PC-3 (cell line): Measurements from ENCODE around the gene PBOV1. TPM values are rescaled to one million over a fixed set of nuclear protein-coding genes. Genes with fewer than 3 reads are reported as not detected.

Source experiments
- ATAC-seq: fragments of 200-7000 bp; cut with Tn5 transposase; 2 replicates; pipeline ENCODE4 v1.9.1; 2020; ENCODE audit warnings: mild to moderate bottlenecking, moderate library complexity
- BruUV-seq: library from RNA; stranded (reverse); fragments of 400-500 nt; replicated peaks from 2 replicates; lab custom pipeline; 2021; lab: Mats Ljungman, UMichigan
- CTCF ChIA-PET: fragments of 300-600 bp; sonication (Branson Sonifier 250); formaldehyde crosslinking; loops from one replicate; lab custom pipeline; 2022; ENCODE audit warnings: antibody characterized with exemption; lab: Charles Lee
- POLR2A ChIA-PET: fragments of 300-600 bp; sonication (Branson Sonifier 250); formaldehyde crosslinking; loops from one replicate; lab custom pipeline; 2022; ENCODE audit warnings: antibody characterized with exemption; ENCODE audit not compliant: unreplicated experiment; lab: Charles Lee
- DNase-seq: peaks from one replicate; pipeline ENCODE4 v3.0.0-alpha.2; 2015
- H2AFZ ChIP-seq: fragments of 300-600 bp; sonication (generic); 2 replicates; pipeline ENCODE4 v1.6.0; 2016; ENCODE audit warnings: antibody characterized with exemption, low read length
- H3F3A ChIP-seq: fragments of 300-600 bp; sonication (generic); one replicate; pipeline ENCODE4 v1.6.0; 2017; ENCODE audit warnings: antibody characterized with exemption, low read length, control low read depth, mild to moderate bottlenecking; ENCODE audit not compliant: unreplicated experiment
- H3K27ac ChIP-seq: fragments of 300-600 bp; sonication (generic); 2 replicates; pipeline ENCODE4 v1.5.1; 2016; ENCODE audit warnings: mild to moderate bottlenecking, low read length
- H3K27me3 ChIP-seq: fragments of 300-600 bp; sonication (generic); 2 replicates; pipeline ENCODE4 v1.6.1; 2016; ENCODE audit warnings: low read length, mixed read lengths
- H3K36me3 ChIP-seq: fragments of 300-600 bp; sonication (generic); 2 replicates; pipeline ENCODE4 v1.6.1; 2016; ENCODE audit warnings: low read depth, mixed run types, low read length, mixed read lengths
- H3K4me1 ChIP-seq: fragments of 300-600 bp; sonication (generic); 2 replicates; pipeline ENCODE4 v1.5.1; 2016; ENCODE audit warnings: low read length; ENCODE audit not compliant: insufficient read depth
- H3K4me2 ChIP-seq: fragments of 300-600 bp; sonication (generic); 2 replicates; pipeline ENCODE4 v1.6.0; 2016; ENCODE audit warnings: low read length
- H3K4me3 ChIP-seq: fragments of 300-600 bp; sonication (generic); 2 replicates; pipeline ENCODE4 v1.5.1; 2016; ENCODE audit warnings: mild to moderate bottlenecking, low read length, mixed read lengths
- H3K79me2 ChIP-seq: fragments of 300-600 bp; sonication (generic); 2 replicates; pipeline ENCODE4 v1.6.1; 2017; ENCODE audit warnings: low read length, mixed read lengths
- H3K9ac ChIP-seq: fragments of 300-600 bp; sonication (generic); 2 replicates; pipeline ENCODE4 v1.6.0; 2016; ENCODE audit warnings: mild to moderate bottlenecking, low read length
- H3K9me2 ChIP-seq: fragments of 300-600 bp; sonication (generic); replicated peaks from 2 replicates; pipeline ENCODE4 v1.6.1; 2016; ENCODE audit warnings: mixed run types, low read length, mixed read lengths
- H3K9me3 ChIP-seq: fragments of 300-600 bp; sonication (generic); 2 replicates; pipeline ENCODE4 v1.6.1; 2016; ENCODE audit warnings: low read length, mixed read lengths
- H4K20me1 ChIP-seq: fragments of 300-600 bp; sonication (generic); 2 replicates; pipeline ENCODE4 v1.6.1; 2016; ENCODE audit warnings: low read length, mixed read lengths
- CTCF ChIP-seq: fragments of 300-600 bp; sonication (generic); conservative IDR thresholded peaks from 2 replicates; pipeline ENCODE4 v1.5.1; 2017; ENCODE audit warnings: antibody characterized with exemption, low read depth, mild to moderate bottlenecking, low read length
- EZH2 ChIP-seq: fragments of 300-600 bp; sonication (generic); IDR thresholded peaks from one replicate; pipeline ENCODE4 v1.6.1; 2017; ENCODE audit warnings: antibody characterized with exemption, mild to moderate bottlenecking, low read length; ENCODE audit not compliant: unreplicated experiment
- EZH2phosphoT487 ChIP-seq: fragments of 300-600 bp; sonication (generic); IDR thresholded peaks from 2 replicates; pipeline ENCODE4 v1.6.1; 2018; ENCODE audit warnings: mild to moderate bottlenecking, antibody characterized with exemption, low read length, borderline replicate concordance
- intact Hi-C: fragments of 100-400 bp; cut with micrococcal nuclease; formaldehyde crosslinking; loops from 2 replicates; pipeline ENCODE4 v1.9.0; 2023
- total RNA-seq: library from RNA; depleted of rRNA; stranded (reverse); fragments of >200 nt; gene quantifications from 2 replicates; pipeline ENCODE4 v1.2.3, GENCODE V29; 2014

PBOV1 gene
- total RNA-seq, 1 experiment from 2014 or later: not detected

GRCh38 chr6:138211601-138212000 is 6.7 kb downstream of the PBOV1 start:
- H3K4me1 ChIP-seq: no peaks in the 10 kb centered on the region
- no peak overlapping the region for H2AFZ ChIP-seq
- no peak overlapping the region for H3K9ac ChIP-seq
- CTCF ChIA-PET: no interaction called here
- H3K9me3 ChIP-seq: no peaks in the 10 kb centered on the region
- POLR2A ChIA-PET: interaction anchor here (0.6 kb wide), 1 partner anchor 561 kb away, joined by 4 read pairs; no protein-coding TSS in a partner anchor
- no peak overlapping the region for H3K4me2 ChIP-seq
- intact Hi-C loops: no loop called here
- DNase-seq (no peak), ATAC-seq (no peak)
- H3K79me2 ChIP-seq: no peaks in the 10 kb centered on the region
- H3K27me3 ChIP-seq: no peaks in the 10 kb centered on the region
- H3K27ac ChIP-seq: no peak overlapping the region
- TF ChIP-seq CTCF (no peak), EZH2phosphoT487 (no peak)
- H4K20me1 ChIP-seq: no peaks in the 10 kb centered on the region
- no peaks in the 10 kb centered on the region for H3K9me2 ChIP-seq
- H3K36me3 ChIP-seq: no peaks in the 10 kb centered on the region
- H3K4me3 ChIP-seq: no peak overlapping the region
- no TSS peak for BruUV-seq
- H3F3A ChIP-seq: no peaks in the 10 kb centered on the region

GRCh38 chr6:138211048-138211581 is 7.2 kb downstream of the PBOV1 start:
- H3K9me2 ChIP-seq: no peaks in the 10 kb centered on the region
- ChIA-PET CTCF (no interaction called here), POLR2A (no interaction called here)
- no peaks in the 10 kb centered on the region for H3K9me3 ChIP-seq
- H3K4me1 ChIP-seq: no peaks in the 10 kb centered on the region
- ATAC-seq (no peak), DNase-seq (no peak)
- no peaks in the 10 kb centered on the region for H3K36me3 ChIP-seq
- no peaks in the 10 kb centered on the region for H4K20me1 ChIP-seq
- no peak overlapping the region for H3K27ac ChIP-seq
- no peaks in the 10 kb centered on the region for H3K27me3 ChIP-seq
- H3K9ac ChIP-seq: no peak overlapping the region
- BruUV-seq: no TSS peak
- intact Hi-C loops: no loop called here
- no peak overlapping the region for H2AFZ ChIP-seq
- TF ChIP-seq CTCF (peak; percentile 35; the same call in 1 of the 2 replicates), EZH2phosphoT487 (no peak)
- H3K4me3 ChIP-seq: no peak overlapping the region
- no peaks in the 10 kb centered on the region for H3F3A ChIP-seq
- H3K79me2 ChIP-seq: no peaks in the 10 kb centered on the region
- no peak overlapping the region for H3K4me2 ChIP-seq

GRCh38 chr6:138206862-138207261 is 11.4 kb downstream of the PBOV1 start:
- H3K4me3 ChIP-seq: no peak overlapping the region
- CTCF ChIA-PET: no interaction called here
- POLR2A ChIA-PET: no interaction called here
- no peaks in the 10 kb centered on the region for H4K20me1 ChIP-seq
- no peak overlapping the region for H3K9ac ChIP-seq
- no peaks in the 10 kb centered on the region for H3K9me2 ChIP-seq
- DNase-seq: no peak
- H2AFZ ChIP-seq: no peak overlapping the region
- no peaks in the 10 kb centered on the region for H3K4me1 ChIP-seq
- intact Hi-C loops: no loop called here
- TF ChIP-seq EZH2: no peak
- TF ChIP-seq EZH2phosphoT487: no peak
- TF ChIP-seq CTCF: no peak
- H3K36me3 ChIP-seq: no peaks in the 10 kb centered on the region
- no peak for ATAC-seq
- H3K4me2 ChIP-seq: no peak overlapping the region
- no peak overlapping the region for H3K27ac ChIP-seq
- H3F3A ChIP-seq: no peaks in the 10 kb centered on the region
- H3K79me2 ChIP-seq: no peaks in the 10 kb centered on the region
- H3K9me3 ChIP-seq: no peaks in the 10 kb centered on the region
- no peaks in the 10 kb centered on the region for H3K27me3 ChIP-seq
- no TSS peak for BruUV-seq
